RKO (cell line): ENCODE data around the gene RFXANK.
A peak's percentile ranks its signal among the peaks of the same experiment; 100 is the strongest.
"Not testable (repeated sequence)": the region's sequence is repeated elsewhere in the genome, so short reads cannot be mapped to it uniquely, and the experiment has no call there.

ENCODE experiments used
- DNase-seq: peaks from one replicate; pipeline ENCODE4 v3.0.0-alpha.2; 2016; ENCODE audit warnings: low spot score

RFXANK gene

DNA sequence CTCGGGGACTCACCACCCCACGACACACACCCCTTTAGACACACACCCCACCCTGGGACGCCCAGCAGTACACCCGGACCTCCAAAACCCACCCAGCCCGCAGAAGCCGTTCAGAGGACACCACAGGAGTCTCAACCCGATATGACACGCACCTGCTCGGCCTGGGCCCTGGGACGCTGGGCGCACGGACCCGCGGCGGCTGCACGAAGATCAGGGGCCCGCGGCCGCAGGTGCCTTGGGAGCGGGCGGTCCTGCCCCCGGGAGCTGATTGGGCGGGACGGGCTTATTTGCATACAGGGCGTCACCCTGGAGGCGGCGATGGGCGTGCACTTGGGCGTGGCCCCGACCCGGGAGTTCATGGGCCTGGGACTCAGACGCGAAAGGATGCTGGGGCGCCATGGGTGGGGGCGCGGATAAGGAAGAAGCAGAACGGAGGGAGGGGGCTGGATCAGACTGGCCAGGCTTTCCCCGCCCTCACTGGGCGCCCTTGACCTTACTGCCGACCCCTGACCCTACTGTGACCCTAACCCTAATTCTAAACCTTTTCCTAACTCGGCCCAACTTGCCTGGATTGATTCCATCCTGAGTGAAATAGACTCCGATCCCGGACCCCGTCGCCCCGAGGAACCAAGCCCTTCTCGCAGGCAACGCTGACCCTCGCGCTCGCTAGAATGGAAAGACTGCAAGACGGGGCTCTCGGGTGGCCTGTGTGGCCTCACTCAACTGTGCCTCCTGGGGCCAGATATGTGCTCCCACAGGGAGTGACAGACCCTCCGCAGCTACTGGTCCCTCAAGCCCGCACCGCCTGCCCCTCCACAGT, 21.8 kb upstream of the RFXANK start, which contains the start of gene MEF2B:
Gene MEF2B (minus strand): TSS at position 211 of the 820 bp plus-strand sequence. CDS start 19,528 bp downstream, outside the sequence.
- peak; percentile 80 for DNase-seq

- no peak for DNase-seq
Observed at GRCh38 chr19:19170873-19171672, 21.0 kb upstream of the RFXANK start.

DNA sequence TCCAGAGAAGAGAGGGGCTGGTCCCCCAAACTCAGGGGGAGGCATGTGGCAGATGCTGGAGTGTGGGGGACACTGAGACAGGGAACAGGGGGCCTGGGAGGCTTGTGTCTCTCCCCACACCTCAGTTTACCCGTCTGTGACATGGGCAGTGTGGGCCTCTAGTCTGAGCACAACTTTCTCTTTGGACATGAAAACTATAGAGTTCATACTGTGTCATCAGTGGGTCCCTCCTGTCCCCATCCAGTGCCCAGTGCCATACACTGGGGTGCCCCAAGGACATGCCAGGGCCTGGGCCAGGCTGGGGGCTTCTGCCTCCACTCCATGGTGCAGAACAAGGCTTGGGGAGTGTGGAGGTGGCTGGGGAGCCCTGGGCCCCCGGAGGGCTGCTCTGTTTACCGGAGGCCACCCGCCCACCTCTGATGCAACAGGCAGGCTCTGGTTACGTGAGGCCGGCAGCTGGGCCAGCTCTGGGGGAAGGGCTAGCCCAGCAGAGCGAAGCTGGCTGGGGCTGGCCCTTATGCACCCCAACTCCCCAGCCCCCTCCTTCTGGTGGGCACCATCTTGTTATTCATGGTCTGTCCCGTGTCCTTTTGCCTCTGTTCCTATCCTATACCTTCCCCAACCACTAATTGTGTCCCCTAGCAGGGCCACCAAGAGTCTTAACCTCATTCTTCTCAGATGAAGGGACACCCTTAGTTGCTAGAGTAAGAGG, 20.1 kb upstream of the RFXANK start:
- DNase-seq, result no peak

- not testable (repeated sequence) for DNase-seq
Observed at GRCh38 chr19:19173243-19173642, 18.8 kb upstream of the RFXANK start.

DNA sequence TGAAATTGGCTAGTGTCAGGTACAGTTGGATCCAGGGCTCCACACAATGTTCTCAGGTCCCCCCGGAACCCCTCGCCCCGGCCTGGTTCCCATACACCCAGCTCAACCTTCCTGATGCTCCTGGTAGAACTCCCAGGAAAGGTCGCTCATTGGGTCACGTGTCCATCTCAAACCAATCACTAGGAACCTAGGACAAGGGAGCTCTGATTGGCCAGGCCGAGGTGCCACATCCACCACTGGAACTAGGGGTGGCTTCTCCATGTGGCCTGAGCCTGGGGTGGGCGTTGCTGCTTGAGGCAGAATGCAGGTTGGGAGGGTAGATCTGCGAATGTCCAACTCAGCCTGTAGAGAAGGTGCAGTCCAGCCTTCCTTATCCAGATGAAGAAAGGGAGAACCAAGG, 15.1 kb upstream of the RFXANK start:
- no peak for DNase-seq

DNA sequence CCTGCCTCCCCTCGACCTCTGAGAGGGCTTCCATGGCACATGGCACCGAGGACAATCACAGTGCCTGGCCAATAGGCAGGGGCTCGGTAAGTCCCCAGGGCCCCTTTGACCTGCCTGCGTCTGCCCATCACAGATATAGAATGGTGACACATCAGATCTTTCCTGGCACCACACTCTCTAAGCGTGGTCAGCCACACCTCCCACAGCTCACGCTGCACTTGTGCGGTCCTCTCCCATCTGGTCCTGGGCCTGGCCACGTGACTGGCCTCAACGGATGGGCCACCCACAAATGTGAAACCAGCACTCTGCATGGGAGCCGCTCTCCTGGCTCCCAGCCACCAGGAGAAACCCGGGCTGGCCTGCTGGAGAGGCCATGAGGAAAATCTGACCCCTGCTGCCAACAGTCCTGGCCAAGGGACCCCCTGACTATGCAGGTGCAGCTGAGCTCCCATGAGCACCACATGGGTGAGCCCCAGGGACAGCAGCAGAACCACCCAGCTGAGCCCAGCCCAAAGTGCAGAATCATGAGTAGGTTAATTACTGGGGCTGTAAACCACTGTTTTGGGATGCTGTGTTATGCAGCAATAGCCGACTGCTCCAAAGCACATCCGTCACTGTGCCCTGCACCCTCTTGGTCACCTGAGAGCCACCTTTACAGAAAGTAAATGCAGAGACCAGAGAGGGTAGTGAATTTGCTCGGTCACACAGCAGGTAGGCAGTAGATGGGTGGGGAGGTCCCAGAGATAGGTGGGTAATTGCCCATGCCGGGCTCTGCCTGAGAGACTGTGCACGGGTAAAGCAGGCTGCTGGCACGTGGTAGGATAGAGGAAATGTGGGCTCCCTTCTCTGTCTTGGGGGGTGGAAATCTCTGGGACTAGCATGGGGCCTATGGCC, 12.3 kb upstream of the RFXANK start:
- no peak for DNase-seq

DNA sequence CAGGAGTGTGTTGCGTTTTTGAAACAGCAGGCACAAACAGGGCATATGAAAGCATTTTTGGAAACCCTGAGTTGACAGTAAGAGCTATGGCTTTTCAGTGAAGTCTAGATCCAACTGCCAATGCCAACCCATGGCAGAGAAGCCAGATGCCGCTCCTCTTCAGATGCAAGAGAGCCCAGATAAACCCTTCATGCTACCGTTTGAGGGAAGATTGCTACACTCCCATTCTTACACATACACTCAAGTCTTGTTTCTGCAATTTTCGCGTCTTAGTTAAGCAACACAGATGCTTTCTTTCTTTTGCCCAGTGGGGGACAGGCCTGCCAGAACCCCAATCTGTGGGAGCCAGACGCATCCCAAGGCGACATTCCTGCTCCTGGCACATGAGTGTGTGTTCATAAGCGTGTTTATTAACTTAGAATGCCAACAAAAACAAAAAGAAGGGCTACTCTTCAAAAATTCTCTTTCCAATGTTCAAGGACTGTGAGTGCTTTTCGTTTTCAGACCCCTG, 10.5 kb upstream of the RFXANK start:
- no peak for DNase-seq

DNA sequence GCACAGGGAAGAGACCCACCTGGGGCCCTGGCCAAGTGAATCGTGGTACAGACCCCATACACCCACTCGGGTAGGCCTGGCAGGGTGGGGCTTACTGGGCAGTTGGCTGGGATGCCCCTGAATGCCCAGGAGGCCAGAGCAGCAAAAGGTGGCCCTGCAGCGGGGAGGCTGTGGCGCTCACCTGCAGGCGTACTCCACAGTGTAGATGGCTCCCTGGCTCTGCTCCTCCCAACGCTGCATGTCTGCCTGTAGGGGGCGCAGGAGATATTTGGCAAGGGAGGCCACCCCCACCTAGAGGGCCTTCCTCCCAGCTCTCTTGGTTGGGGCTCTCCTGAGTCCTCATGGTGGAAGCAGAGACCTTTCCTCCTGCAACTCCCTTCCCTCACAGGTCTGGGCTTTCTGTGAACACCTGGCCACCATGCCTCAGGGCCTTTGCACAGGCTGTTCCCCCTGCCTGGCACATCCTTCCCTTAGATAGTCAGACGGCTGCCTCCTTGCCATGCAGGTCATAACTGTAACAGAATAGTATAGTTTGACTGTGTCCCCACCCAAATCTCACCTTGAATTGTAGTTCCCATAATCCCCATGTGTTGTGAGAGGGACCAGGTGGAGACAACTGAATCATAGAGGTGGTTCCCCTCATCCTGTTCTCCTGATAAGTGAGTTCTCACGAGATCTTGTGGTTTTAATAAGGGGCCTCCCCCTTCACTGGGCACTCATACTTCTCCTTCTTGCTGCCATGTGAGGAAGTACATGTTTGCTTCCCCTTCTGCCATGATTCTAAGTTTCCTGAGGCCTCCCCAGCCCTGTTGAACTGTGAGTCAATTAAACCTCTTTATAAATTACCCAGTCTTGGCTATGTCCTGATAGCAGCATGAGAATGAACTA, 6.0 kb upstream of the RFXANK start:
- DNase-seq, result peak; percentile 32

GRCh38 chr19:19186742-19187141, 5.3 kb upstream of the RFXANK start:
- DNase-seq, result no peak

- DNase-seq, result peak; percentile 28
Observed at GRCh38 chr19:19191768-19192077, 335 bp upstream of the RFXANK start.

DNA sequence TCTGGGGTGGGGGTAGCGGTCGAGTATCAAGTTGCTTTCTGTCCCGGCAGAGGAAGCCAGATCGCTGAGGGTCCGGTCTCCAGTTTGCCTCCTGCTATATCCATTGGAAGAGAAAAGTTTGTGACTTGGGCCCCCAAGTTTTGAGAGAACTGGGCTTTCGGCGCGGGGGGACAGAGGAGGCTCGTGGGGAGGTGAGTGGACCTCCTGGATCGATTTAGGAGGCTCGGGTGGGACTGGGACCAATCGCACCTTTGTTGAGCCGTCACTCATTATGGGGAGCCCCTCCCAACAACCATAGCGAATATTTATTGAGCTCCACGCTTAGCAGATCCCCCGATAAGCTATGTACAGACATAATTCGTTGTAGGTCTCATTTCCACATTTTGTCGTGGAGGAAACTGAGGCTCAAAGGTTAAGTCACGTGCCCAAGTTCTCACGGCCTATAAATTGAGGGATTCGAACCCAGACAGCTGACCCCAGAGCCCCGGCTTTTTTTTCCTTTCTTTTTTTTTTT, 909 bp downstream of the RFXANK start:
- no peak for DNase-seq

DNA sequence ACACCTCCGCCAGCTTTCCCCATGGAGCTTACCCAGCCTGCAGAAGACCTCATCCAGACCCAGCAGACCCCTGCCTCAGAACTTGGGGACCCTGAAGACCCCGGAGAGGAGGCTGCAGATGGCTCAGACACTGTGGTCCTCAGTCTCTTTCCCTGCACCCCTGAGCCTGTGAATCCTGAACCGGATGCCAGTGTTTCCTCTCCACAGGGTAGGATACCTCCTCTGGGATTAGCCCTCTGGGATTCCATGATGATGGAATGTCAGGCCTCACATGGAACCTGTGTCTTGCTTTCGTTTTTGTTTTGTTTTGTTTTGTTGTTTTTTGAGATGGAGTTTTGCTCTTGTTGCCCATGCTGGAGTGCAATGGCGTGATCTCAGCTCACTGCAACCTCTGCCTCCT, 1.9 kb downstream of the RFXANK start:
- DNase-seq, result no peak

DNA sequence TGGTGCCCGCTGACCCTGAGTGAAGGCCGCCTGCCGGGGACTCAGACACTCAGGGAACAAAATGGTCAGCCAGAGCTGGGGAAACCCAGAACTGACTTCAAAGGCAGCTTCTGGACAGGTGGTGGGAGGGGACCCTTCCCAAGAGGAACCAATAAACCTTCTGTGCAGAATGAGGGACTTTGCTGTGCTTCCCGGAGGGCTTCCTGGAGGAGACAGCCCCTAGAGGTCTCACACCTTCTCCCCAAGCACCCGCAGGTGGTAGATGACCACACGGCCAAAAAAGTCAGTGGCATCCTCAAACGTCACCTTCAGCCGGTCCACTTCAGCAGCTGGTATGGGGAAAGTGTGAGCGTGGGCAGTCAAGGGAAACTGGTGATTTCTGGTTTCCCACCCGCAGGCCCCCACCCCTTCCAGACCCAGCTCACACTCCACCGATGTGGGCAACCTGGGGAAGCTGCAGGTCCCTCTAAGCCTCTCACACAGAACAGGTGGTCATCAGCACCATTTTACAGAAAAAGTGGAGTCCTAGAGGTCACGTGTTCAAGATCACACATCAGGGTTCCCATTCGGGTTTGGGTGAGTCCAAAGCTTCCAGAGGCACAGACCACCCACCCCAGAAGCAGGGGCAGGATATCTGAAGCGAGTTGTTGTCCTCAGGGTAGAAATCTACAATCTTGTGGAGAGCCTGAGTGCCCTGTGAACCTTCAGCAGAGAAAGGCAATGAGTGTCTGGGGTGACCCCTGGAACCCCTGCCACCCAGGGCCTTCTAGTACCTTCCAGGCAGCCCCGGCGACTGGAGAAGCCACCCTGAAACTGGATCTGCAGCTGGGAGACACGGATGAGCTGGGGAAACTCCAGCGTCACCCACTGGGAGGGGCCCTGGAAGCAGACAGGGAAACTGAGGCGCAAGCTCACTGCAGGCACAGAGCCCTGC, 9.9 kb downstream of the RFXANK start:
- no peak for DNase-seq

GRCh38 chr19:19202707-19203011, 10.6 kb downstream of the RFXANK start:
- DNase-seq, result peak; percentile 37

DNA sequence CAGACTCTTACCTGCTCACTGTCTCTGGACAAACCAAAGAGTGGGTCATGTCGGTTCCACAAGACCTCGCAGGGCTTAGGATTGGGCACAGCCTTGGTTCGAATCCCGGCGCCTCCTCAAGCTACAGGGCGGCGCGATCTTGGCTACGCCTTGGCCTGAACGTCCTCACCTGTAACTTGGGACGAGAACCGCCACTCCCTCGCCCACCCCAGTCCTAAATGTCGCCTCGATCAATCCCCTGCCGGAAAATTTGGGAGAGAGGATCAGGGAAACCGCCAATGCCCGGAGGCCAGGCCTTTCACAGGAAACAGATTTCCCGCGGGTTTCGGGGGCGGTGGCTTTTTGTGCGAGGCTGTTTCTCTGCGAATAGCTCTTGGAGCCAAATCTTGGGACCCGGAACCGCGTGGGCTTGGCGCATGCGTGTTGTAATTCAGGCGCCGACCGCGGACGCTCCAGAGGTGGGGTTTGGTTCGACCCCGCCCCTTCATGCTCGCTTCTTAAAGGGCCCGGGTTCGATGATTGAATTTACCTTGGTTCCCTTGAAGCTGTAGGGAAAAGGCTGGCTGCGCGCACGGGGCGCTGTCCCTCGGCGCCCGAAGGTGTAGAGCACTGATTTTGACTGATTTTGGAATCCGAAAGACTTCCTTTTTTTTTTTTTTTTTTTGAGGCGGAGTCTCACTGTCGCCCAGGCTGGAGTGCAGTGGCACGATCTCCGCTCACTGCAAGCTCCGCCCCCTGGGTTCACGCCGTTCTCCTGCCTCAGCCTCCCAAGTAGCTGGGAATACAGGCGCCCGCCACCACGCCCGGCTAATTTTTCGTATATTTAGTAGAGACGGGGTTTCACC, 11.2 kb downstream of the RFXANK start, which contains the start of gene NR2C2AP:
Gene NR2C2AP (minus strand): TSS at position 403 of the 845 bp plus-strand sequence. CDS start 354 bp downstream, at position 49.
- DNase-seq, result peak; percentile 96

- no peak for DNase-seq
Observed at GRCh38 chr19:19204181-19204580, 12.1 kb downstream of the RFXANK start.

DNA sequence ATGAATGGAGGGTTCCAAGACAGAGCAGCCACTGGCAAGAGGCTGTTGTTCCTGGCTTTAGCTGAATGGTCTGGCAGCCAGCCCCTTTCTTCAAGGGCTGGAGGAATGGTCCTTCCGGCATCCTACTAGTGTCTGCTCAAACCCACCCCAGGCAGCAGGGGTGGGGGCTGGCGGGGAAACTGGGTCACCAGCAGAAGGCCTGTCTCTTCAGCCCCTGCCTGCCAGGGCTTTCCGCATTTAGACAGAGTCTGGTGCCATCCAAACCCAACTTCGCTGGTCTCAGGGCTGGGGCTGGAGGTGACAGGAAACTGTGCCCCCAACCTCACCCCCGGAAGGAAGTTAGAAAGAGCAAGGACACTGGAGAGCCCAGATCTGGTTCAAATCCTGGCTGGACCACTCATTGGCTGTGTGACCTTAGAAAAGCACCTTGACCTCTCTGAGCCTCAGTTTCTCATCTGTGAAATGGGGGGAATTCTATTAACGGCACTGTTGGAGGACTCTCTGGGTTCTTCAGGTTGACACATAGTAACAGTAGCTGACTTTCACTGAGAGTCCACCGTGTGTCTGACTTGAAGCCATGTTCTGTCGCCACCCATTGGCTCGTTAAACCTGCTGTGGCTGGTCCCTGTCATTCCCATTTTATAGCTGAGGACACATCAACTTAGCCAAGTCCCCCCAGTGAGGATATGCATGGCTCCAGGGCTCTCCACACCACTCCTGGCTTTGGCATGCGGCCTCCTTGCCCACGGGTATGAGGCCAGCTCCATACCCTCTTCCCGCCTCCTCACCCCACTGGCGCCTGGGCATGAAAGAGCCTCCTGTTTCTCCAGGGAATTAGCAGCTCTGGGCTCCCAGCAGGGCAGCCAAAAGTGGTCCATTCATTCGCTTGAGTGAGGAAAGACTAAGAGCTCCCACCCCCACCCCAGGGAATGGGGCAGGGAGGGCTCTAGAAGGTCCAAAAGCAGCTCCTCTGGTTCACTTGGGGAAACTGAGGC, 13.7 kb downstream of the RFXANK start:
- no peak for DNase-seq
